Measurements from ENCODE around the gene CNP.

DNA sequence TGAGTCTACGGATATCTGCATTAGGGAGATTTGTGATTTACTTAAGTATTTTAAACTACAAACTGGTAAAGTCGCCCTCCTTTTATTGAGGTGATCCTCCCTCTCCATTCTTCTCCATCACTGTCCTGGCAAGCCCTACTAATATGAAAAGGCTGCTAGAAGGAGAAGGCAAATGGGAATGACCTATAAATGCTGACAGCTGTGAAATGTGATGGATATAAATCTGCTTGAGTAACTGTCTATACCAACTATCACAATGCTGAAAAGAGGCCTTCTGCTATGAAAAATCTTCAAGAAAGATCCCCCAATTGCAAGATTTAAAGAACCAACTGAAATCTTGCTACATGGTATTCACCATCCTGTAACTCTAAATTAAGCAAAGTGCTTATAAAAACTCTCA lies 35.1 kb downstream of the CNP start:
- TF ChIP-seq, protein P1, sequence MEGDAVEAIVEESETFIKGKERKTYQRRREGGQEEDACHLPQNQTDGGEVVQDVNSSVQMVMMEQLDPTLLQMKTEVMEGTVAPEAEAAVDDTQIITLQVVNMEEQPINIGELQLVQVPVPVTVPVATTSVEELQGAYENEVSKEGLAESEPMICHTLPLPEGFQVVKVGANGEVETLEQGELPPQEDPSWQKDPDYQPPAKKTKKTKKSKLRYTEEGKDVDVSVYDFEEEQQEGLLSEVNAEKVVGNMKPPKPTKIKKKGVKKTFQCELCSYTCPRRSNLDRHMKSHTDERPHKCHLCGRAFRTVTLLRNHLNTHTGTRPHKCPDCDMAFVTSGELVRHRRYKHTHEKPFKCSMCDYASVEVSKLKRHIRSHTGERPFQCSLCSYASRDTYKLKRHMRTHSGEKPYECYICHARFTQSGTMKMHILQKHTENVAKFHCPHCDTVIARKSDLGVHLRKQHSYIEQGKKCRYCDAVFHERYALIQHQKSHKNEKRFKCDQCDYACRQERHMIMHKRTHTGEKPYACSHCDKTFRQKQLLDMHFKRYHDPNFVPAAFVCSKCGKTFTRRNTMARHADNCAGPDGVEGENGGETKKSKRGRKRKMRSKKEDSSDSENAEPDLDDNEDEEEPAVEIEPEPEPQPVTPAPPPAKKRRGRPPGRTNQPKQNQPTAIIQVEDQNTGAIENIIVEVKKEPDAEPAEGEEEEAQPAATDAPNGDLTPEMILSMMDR (IDR thresholded peaks at IDR 0.05; ENCODE audit: low read depth, low read length) = no peak
- TF ChIP-seq POLR2A (IDR thresholded peaks at IDR 0.05; ENCODE audit: extremely low read depth, insufficient read length) (no peak), MYC (IDR thresholded peaks at IDR 0.05; ENCODE audit: low read depth, low read length) (no peak)
- TF ChIP-seq, protein P2, sequence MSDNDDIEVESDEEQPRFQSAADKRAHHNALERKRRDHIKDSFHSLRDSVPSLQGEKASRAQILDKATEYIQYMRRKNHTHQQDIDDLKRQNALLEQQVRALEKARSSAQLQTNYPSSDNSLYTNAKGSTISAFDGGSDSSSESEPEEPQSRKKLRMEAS (IDR thresholded peaks at IDR 0.05; ENCODE audit: low read depth, low read length) = no peak
